SW480 (cell line): ENCODE measurements around the gene MPDZ.

ENCODE experiments used
- DNase-seq: peaks from one replicate; pipeline ENCODE4 v3.0.0-alpha.2; 2016; ENCODE audit warnings: low spot score

Gene MPDZ

GRCh38 chr9:13082796-13083195 lies 196.7 kb downstream of the MPDZ start:
- no peak for DNase-seq

- DNase-seq = no peak
These were observed 201.3 kb downstream of the MPDZ start for GRCh38 chr9:13078164-13078563.

- no peak for DNase-seq
These were observed 202.9 kb downstream of the MPDZ start for GRCh38 chr9:13076616-13077015.

GRCh38 chr9:13071921-13072320 lies 207.6 kb downstream of the MPDZ start:
- DNase-seq = no peak

- DNase-seq = no peak
These were observed 208.6 kb downstream of the MPDZ start for GRCh38 chr9:13070612-13071595.

GRCh38 chr9:13069498-13069897 lies 210.0 kb downstream of the MPDZ start:
- no peak for DNase-seq

GRCh38 chr9:13064676-13065075 lies 214.8 kb downstream of the MPDZ start:
- no peak for DNase-seq

- no peak for DNase-seq
These were observed 215.5 kb downstream of the MPDZ start for GRCh38 chr9:13063880-13064459.

GRCh38 chr9:13061390-13061789 lies 218.1 kb downstream of the MPDZ start:
- DNase-seq = no peak
